Stimulated activated CD8-positive, alpha-beta memory T cell treated with anti-CD3 and anti-CD28 coated beads, Interleukin-12 subunit alpha, Interleukin-12 subunit beta, amount 100 ng/mL, for 24 hours (primary cell): ENCODE data around the gene AKAP5.
"Not testable (repeated sequence)": the region's sequence is repeated elsewhere in the genome, so short reads cannot be mapped to it uniquely, and the experiment has no call there.

ENCODE experiments used
- DNase-seq: peaks from one replicate; pipeline ENCODE4 v3.0.0-alpha.2; 2020; ENCODE audit errors: extremely low read depth

The AKAP5 gene

DNA sequence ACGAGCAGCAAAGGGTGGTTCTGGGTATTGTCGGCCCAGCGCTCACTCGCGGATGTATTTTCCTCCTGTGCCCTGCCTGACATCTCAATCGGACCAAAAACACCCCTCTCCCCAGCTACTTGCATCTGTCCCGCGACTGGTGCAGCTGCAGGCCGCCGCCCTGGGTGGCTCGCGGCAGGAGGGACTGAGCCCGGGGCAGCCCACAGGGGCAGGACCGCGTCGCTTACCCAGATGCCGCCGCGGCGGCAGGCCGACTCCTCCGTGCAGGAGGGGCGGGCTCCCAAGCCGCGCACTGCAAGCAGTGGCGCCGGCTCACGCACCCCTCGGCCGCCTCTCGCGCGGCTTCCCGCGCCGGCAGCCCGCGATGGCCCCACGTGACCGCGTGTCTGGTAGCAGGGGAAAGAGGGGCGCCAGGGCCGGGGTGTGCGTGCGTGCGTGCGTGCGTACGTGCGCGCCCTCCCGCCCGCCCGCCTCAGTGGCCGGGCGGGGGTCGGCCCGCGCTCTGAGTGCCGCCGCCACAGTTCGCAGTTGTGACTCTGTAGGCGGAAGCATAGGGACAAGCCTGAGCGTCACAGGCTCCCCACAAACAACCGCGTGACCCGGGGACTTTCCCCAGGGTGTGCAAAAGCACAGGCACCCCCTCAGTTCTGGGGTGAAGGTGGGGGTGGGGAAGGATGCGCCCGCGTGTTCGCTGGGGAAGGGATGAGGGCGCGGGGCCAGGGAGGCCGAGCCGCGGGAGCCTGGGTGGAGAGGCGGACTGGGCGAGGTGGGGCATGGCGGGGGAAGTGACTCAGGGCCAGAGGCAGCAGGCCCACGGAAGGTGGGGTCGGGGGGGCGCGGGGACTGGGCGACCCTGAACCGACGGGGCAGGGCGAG is 38.4 kb downstream of the AKAP5 start, which contains the start of gene ZBTB25:
Gene ZBTB25, minus strand, starts transcription at position 405 of the 876 bp plus-strand sequence. CDS start 13,305 bp downstream, outside the sequence.
- DNase-seq, result peak; percentile 87

DNA sequence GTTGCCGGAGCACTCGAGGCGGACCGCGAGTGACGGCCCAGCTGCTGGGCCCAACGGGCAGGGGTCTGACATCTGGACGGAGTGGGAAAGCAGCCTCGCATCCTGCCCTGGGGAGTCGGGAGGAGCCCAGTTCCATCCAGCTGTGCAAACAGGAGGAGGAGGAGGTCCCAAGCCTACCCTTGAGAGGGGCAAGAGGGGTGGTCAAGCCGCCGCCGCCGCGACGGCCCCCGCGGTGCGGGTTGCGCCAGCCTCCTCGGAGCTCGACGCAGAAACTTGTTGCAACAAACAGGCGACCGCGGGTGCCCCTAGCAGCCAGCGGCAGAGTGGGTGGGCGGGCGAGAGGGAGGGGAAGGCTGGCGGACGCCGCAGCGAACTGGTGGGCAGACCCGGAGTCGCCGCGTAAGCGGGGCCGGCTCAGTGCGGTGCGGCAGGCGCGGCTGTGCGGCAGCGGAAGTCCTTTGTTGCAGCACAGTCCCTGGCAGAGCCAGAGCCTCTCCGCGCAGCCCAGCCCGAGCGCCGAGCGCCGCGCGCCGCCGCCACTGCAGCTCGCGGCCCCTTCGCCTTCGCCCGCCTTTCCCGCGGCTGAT is 39.1 kb downstream of the AKAP5 start, which contains the start of gene ZBTB1:
Gene ZBTB1, plus strand, starts transcription at position 461 of the 587 bp plus-strand sequence. CDS start 16,735 bp downstream, outside the sequence.
- DNase-seq, result peak; percentile 78

DNA sequence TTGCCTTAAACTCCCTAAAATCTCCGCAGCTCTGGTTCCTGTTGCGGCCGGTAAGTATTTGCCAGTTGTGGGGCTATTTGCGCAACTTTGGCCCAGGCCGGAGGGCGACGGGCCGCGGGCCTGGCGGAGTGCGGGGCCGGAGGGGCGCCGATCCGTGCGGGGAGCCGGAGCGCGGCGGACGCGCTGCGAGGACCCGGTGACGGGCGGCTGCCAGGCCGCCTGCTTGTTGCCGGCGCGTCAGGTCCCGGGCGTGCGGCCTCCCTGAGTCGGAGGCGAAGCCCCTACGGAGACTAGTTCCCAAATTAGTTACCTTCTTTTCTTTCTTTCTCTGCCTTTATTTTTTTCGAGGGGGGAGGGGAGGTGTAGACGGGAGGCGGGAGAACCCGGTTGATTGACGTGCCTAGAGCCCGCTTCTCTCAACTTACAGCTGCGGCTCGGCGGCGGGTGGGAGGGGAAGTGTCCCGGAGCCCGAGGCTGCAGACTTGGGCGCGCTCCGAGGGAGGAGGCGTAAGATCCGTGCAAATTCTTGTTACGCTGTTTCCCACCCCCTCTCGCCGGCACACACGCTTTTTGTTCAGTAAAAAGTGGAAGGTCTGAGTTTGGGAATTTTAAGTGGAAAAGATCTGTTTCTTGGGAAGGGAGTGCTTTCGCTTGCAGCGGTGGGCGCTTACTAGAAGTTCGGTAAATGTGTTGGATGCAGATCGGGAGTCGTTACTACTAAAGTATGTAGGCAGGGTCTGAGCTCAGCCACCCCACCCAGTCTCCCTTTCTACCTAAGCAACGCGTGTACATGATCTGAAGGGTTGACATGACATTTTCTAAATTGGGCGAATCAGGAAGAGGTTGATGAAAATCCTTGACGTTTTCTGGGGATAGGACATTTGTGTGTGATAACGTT is 39.8 kb downstream of the AKAP5 start:
- peak; percentile 70 for DNase-seq

DNA sequence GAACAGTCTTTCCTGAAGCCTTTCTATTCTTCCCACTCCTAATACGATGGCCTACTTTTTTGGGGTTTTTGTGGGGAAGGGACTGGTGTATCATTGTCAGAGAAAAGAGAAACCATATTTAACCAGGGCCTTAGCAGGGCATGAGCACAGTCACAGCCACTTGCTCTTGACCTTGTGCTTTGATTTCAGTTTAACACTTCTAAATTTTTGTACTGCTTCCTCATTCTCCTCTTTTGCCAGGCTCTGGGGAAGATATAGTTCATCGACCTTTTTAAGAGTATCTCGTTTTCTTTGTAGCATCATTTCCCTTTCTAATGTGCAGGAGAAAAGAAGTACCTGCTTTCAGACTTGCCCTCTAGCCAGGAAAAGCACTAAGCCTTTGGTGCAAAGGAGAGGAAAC is 41.4 kb downstream of the AKAP5 start:
- no peak for DNase-seq

DNA sequence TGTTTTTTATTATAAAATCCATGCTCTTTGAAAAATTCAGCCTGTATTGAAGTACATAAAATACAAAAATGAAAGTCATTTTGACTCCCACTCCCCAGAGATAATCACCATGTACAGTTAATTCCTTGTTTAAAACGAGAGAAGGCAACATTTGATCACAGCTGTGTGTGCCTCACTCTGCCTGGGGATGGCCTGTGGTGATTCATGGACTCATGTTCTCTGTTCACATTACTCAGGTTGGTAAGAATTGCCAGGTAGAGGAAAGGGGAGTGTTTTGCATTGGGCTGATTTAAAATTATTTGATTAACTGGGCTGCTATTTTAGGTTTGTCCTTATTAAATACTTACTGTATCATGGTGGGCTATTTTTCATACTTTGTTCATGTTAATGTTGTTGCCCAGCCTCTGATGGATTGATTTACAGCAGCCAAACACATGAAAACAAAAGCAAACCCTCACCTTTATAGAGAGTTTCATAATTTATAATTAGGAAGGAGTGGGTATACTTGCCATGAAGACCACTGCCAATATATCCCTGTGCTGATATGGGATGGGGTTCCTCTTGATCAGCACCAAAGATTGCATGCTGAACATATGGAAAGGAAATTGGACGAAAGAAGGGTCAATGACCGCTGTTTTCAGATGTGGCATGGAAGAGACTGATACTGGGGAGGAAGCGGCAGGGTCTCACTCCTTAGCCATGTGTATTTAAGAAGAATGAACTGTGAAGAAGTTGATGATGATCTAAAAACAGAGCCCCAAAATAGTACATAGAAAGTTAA is 42.3 kb downstream of the AKAP5 start:
- no peak for DNase-seq

DNA sequence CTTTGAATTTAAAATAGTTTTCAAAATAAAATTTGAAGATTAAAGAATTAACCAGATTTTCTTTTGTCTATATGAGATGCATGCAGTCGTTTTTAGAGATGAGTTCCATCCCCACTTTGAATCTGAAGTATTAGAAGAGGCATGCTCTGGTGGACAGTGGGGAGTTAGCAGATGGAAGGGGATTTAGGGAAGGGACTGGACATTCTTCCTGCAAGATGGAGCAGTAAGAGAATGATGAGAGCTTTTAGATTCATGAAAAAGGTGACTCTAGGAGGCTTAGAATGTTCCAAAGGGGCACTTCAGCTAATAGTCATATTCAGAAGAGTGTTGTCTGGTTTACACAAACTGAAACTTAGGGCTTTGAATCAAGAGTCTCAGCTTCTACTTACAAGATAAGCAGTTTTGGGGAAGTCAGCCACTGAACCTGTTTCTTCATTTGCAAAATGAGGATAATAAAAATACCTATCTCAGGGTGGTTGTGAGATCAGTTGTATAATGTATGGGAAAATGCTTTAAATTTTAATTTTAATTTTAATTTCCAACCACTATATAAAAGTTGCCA is 43.0 kb downstream of the AKAP5 start:
- DNase-seq, result no peak

DNA sequence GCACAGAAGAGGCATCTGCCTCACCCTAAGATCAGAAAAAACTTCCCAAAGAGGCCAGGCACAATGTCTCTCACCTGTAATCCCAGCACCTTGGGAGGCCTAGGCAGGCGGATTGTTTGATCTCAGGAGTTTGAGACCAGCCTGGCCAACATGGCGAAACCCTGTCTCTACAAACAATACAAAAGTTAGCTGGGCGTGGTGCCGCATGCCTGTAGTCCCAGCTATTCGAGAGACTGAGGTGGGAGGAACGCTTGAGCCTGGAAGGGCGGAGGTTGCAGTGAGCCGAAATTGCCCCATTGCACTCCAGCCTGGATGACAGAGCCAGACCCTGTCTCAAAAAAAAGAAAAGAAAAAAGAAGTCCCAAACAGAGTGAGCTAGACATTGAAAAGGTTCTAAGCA is 43.7 kb downstream of the AKAP5 start:
- DNase-seq, result no peak

DNA sequence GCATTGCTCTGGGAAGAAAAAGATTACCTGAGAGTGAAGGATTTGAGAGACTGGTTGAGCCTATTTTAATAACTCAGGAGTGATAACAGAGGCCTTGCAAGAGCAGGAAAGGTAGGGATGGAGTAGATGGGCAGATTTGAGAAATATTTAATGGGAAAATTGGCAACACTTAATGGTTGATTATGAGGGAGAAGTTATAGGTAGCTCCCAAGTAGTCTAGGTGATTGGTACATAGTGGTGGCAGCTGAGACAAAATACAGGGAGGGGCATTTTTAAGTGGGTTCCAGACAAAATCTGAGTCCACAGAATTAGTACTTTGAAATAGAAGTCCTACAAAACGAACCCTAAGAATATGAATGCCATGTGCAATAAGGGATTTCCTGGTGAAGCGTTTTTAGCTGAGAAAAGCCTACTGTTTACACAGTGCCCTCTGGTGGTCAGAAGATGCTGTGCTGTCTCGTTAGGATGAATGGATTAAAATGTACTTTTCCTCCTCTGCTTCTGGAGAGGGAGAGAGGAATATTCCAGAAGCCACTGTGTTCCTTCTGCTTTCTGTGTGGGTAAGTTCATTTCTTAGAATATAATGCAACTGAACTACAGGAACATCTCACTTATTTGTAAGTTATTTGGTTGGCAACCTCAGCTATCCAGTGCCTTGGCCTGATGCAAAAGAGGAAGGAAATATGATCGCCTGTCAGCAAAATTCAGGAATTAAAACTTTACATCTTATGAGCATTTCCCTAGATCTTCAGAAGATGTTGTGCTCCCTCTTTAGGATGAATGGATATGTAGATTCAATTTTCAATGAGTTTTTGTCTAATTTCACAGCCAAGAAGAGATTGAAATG is 45.7 kb downstream of the AKAP5 start:
- peak; percentile 32 for DNase-seq

DNA sequence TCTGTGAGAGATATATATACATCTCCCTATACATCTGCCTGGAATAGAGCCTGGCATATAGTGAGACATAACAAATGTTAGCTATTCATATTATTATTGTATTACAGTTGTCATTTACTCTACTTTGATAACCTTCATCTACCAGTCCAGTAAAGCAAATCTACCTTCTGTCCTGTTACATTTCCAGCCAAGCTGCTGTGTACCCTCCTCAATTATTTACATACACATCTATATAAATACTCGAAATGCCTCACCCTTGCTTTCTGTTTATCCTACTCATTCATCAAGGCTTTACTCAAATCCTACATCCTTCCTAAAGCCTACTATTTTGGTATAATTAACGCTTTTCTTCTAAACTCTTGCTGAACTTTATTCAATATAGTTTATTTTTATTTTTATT is 48.0 kb downstream of the AKAP5 start:
- no peak for DNase-seq

DNA sequence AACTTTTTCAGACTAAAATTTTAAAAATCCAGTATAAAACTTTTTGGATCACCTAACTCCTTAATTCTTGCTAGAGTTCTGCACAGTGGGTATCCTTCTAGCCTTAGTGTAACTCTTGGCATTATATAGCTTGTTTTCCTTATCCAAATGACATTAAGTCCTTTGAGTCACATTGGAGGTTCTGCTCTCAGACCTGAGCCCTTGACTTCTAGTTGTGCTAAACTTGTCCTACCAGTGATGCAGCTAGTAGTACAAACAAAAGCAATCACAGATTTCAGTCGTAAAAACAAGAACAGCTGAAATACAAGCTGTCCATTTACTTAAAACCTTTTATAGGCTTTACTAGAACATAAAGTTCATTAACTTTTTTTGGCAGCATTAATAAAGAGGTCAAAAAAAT is 49.8 kb downstream of the AKAP5 start:
- DNase-seq, result no peak

DNA sequence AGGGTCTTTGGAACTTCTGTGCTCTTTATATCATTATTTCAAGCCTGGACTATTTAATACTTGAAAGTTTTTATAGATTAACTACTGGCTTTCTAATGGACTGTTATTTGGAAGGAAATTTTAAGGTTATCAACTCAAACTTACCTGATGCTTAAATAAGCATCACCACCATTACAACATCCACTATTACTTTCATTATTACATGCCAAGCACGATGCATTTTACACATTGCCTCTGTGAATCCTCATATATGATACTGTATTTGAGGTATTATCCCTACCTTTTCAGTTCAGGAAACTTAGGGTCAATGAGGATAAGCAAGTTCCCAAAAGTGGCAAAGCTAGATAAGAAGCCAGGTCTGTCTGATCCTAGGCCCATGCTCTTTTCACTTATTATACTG is 51.7 kb downstream of the AKAP5 start:
- DNase-seq, result no peak

DNA sequence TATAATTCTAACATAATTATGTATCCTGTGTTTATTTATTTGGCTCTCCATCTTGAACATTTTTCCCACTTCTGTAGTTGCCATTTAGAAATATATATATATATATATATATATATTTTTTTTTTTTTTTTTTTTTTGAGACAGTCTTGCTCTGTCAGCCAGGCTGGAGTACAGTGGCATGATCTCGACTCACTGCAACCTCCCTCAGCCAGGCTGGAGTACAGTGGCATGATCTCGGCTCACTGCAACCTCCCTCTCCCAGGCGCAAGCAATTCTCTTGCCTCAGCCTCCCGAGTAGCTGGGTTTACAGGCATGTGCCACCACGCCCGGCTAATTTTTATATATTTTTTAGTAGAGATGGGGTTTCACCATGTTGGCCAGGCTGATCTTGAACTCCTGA is 52.4 kb downstream of the AKAP5 start:
- DNase-seq, result not testable (repeated sequence)

DNA sequence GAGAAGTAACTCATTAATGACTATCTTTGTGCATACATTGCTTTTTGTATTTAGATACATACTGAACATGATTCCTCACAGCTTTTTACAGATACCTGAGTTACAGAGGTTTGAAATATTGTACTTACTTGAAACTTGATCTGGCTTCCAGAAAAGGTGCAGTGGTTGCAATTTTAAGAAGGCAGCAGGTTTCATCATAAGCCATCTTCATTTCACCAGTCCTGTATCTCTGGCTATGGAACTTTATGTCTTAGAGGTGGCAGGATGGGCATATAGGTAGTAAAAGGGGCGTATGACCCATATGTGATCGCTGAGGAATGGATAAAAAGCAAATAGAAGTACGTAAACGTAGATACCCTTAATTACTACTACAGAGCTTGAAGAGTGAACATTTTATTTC is 52.9 kb downstream of the AKAP5 start:
- DNase-seq, result no peak

DNA sequence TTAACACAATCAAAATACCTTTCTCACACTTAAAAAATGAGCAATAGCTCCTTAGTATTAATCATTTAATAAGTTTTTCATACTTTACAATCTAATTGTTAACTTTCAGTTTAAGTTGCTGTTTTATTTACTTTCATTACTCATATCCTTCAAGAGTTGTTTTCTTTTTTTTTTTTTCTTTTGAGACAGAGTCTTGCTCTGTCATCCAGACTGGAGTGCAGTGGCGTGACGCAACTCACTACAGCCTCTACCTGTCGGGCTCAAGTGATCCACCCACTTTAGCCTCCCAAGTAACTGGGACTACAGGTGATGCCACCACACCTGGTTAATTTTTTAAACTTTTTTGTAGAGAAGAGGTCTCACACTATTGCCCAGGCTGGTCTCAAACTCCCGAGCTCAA is 55.4 kb downstream of the AKAP5 start:
- no peak for DNase-seq

DNA sequence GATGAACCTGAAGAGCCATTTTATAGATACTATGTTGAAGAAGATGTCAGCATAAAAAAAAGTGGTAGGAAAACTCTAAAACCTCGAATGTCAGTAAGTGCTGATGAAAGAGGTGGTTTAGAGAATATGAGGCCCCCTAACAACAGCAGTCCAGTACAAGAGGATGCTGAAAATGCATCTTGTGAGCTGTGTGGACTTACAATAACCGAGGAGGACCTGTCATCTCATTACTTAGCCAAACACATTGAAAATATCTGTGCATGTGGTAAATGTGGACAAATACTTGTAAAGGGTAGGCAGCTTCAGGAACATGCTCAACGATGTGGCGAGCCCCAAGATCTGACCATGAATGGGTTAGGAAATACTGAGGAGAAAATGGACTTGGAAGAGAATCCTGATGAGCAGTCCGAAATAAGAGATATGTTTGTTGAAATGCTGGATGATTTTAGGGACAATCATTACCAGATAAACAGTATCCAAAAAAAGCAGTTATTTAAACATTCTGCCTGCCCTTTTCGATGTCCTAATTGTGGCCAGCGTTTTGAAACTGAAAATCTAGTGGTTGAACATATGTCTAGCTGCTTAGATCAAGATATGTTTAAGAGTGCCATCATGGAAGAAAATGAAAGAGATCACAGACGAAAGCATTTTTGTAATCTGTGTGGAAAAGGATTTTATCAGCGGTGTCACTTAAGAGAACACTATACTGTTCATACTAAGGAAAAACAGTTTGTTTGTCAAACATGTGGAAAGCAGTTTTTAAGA is 57.5 kb downstream of the AKAP5 start:
- no peak for DNase-seq
